GM18907 (cell line): Measurements from ENCODE around the gene CCNK.

Experiments
- ATAC-seq: cut with Tn5 transposase; IDR thresholded peaks from one replicate; pipeline ENCODE4 v1.9.1; 2021; ENCODE audit warnings: mild to moderate bottlenecking, moderate library complexity; ENCODE audit not compliant: unreplicated experiment

Gene CCNK

DNA sequence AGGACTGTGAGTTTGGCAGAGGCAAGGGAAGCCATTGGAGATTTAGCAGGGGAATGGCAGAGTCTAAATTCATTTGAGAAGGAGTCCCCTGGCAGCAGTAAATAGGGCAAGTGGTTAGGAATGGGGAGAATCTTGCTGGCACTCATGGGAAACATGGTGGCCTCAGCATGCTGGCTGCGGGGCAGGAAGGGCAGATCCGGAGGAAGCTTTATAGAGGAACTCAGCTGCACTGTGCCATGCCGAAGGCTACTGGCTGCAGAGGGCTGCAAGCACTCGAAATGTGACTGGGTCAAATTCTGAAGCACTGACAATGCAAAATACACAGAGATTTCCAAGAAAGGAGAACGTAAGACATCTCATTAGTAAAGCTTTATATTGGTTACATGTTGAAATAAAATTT is 23.9 kb downstream of the CCNK start:
- no peak for ATAC-seq

GRCh38 chr14:99506276-99506675 is 25.1 kb downstream of the CCNK start:
- ATAC-seq, result no peak

GRCh38 chr14:99507860-99508640 is 26.8 kb downstream of the CCNK start:
- no peak for ATAC-seq

- no peak for ATAC-seq
These were observed 27.9 kb downstream of the CCNK start for GRCh38 chr14:99508896-99509629.

GRCh38 chr14:99509871-99510555 is 28.8 kb downstream of the CCNK start:
- ATAC-seq, result no peak

DNA sequence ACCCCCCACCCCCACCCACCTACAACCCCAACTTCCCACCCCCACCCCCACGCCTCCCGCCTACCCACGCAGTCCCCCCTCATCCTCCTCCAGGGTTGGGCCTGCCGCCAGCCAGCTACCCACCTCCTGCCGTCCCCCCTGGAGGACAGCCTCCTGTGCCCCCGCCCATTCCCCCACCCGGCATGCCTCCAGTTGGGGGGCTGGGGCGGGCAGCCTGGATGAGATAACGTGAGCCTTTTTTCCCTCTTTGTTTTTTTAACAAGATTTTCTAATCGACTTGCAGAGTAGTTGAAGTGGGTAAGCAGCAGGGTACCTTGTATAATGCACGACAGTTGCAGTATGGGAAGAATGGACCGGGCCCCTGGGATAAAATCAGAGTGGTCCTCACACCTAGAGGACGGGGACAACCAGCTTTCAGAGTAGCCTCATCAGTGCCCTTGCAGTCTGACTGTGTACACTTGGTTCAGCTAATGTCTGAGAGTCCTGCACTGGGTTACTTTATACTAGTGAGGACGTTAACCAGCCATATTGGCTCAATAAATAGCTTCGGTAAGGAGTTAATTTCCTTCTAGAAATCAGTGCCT is 29.4 kb downstream of the CCNK start:
- ATAC-seq, result no peak

DNA sequence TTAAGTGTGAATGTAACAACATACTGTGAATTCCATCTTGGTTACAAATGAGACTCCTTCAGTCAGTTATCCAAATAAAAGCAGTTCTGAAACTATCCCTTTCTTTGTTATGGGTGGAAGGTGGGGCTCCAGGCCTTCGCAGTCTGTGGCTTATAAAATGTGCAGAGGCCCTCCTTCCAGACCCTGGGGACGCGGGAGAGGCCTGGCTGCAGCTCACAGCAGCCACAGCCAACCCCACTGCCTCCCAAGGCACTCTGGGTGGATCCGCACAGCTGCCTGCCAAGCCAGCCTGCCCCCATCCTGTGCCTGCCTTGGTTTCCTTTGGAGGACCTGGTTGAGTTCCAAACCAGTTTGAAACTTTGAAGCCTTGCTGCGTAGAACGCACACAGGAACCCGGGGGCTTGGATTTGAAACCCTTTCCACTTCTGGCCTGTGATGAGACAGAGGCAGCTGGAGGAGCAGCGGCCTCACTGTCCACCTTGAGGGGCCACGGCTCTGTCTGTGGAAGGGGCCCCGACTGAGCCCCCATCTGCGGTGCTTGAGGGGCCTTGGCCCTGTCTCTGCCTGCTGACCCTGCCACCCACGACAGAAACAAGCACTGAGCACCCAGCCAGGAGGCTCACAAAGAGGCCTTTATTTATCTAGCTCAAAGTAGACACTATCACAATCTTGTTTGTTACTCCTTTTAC is 30.4 kb downstream of the CCNK start:
- ATAC-seq, result no peak

DNA sequence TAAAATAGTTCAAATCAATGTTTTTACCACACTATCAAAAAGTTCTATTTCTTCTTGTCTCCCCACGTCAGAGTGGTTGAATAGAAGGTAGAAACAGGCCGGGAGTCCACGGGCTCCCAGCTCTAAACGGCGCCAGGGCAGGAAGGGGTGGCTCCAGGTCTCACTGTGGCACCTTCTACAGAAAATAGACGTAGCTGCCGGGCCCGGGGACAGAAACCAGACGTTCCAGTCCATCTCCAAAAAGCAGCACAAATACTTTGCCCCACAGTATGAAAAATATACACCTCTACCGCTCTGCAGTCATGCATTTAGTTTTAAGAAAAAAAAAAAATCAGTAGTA is 30.9 kb downstream of the CCNK start:
- ATAC-seq, result no peak

- no peak for ATAC-seq
These were observed 31.5 kb downstream of the CCNK start for GRCh38 chr14:99512571-99513182.

DNA sequence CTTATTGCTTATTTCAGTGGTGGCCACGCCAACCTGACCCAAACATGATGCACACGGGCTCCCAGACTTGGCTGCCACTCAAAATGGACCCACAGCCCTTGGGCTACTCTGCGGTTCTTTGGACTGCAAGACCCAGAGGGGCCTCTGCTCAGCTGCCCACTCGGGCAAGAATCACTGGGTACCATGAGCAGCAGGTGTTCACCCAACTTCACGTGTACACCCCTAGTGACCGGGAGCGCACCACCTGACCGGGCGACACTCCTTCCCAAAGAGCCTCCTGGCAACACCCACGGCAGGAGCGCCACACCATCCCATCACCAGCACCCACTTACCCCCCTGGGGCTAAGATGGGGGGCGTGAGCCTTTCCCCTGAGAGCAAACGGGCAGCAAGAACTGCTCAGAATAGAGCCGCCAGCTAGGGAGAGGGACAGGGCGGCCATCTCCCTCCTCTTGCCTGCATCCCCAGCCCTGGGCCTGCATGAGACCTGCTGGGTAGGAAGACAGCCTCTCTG is 32.0 kb downstream of the CCNK start:
- no peak for ATAC-seq

DNA sequence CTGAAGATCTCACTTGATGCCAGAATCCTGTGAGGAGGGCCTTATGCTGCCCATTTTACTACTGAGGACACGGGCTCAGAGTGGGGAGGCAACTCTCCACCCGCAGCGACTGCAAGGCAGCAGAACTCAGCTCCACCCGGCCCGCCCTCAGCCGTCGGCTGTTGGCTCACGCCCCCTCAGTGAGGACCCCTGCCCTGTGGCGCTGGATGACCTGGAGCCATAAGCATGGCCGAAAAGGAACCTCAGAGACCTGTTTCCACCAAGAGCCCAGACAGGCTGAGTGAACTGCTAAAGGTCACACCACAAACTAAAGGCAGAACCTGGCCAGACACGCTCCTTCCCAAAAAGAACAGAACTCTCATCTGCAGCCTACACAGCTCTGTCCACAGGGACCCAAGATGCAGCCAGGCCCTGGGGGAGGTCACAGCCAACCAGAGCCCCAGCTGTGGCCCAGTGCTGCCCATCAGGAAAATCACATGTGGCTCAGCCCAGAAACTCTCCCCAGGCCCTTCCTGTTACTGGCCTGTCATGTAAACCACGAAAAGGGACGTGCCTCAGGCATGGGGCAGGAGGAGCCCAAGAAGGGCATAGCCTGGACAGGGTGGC is 32.8 kb downstream of the CCNK start:
- ATAC-seq, result no peak

- no peak for ATAC-seq
These were observed 33.5 kb downstream of the CCNK start for GRCh38 chr14:99514552-99515300.

DNA sequence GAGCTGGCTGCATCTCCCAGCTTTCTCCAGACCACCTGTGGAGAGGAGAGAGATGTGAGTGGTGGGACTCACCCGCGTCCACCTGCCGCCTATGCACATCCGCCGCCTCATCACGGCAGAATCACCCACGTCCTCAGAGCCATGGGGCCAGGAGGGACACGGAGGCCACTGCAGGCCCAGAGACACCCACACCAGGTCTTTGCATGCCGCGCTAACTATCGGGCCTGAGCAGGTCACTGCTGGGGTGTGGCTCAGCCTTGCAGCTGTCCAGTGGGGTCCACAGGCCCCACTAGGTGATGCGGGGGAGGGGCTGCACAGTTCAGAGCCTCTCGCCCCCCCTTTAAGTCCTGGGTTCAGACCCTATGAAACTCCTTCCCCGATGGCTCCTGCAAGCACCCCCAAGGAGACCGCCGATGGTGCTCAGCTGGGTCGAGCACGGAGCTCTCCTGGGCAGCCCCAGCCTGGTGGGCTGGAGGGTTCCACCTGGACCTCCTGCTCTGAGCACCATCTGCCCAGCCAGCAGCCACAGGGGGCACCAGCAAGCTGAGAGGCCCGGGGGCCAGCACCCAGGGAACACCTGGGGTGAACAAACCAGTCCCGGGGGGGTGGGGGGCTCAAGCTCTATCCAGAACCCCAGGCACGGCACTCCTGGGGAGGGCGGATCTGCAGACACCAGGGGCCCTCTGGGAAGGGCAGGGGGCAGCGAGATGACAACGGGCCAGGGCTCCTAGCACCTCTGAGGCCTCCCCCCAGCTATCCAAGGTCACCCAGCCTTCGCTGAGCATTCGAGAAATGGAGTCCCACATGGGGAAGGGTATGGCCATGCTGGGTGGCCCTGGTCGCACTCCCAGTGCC is 34.3 kb downstream of the CCNK start:
- ATAC-seq, result no peak

DNA sequence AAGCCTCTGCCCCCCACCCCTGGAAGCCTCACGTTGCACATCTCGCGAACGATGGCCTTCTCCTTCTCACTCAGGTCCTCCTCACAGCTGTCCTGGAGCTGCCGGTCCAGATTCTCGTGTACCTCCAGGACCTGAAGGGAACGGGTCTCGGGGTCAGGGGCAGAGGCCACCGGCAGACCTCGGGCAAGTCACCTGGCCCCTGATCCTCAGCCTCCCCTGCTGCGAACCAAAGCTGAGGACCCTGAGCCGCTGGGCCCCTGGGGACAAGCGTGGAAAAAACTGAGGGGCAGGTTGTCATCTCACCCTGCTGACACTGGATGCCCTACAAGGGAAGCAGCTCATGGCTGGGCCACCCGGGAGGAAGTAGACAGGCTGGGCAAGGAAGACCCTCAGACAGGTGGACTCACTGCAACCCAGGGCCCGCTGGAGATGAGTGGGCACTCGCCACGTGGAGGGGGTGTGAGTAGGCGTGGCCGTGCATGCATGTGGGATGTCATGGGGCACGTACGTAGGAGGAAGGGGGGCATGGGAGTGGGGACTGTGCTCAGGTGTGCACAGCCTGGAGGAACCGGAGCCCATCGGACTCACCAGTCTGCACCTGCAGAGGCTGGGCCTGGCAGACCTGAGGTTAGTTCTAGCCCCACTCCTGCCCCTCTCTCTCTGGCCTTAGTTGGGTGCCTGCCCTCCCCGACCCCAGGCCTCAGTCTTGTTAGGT is 35.1 kb downstream of the CCNK start:
- ATAC-seq, result no peak

DNA sequence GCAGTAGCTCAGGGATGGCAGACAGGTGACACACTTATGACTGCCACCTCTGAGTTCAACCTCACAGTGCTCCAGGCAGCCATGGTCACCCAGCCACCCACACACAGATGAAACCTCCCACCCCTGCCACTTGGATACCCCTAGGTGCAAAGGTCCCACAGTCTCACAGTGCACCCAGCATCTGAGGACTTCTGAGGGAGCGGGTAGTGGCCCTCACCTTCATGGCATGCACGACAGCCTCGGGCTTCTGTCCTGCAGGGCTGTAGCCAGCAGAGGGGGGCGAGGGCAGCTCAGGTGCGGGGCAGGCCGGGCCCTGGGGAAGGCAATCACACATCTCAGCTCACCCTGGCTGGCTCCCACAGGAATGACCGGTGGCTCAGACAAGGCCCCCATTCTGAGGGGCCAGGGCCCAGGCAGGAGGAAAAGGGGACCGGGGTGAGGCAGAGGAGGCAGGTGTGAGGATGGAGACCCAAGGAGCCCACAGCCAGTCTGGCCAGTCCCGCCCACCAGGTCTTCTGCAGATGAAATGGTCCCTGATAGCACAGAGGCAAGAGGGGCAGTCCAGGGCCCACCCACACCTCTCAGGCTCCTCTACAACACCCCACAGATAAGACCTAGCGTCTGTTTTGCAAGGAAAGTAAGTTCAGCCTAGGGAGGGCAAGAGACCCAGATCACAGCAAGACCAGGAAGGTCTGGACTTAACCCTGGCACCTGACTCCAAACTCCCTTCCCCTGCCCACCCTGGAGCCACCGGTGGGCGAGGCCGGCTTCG is 35.8 kb downstream of the CCNK start:
- no peak for ATAC-seq

- ATAC-seq, result no peak
These were observed 36.6 kb downstream of the CCNK start for GRCh38 chr14:99517643-99518381.
